Endothelial cell of umbilical vein (primary cell): ENCODE measurements around the gene CNKSR2. TPM values are rescaled to one million over a fixed set of nuclear protein-coding genes. Genes with fewer than 3 reads are reported as not detected.

Experiments
- BruUV-seq: library from RNA; stranded (reverse); fragments of 400-500 nt; replicated peaks from 2 replicates; lab custom pipeline; 2021; lab: Mats Ljungman, UMichigan
- CTCF ChIA-PET: fragments of 300-600, 350-600 bp; sonication (Branson Sonifier 250); formaldehyde crosslinking; loops from one replicate; lab custom pipeline; 2021; ENCODE audit warnings: antibody characterized with exemption, inconsistent platforms; lab: Charles Lee
- POLR2A ChIA-PET: fragments of 300-600, 350-600 bp; sonication (Branson Sonifier 250); formaldehyde crosslinking; loops from one replicate; lab custom pipeline; 2021; ENCODE audit warnings: antibody characterized with exemption, inconsistent platforms; lab: Charles Lee
- DNase-seq: peaks from one replicate; pipeline ENCODE4 v3.0.0-alpha.2; 2011; ENCODE audit warnings: low read depth, low spot score
- FAIRE-seq: peaks from 2 replicates; lab custom pipeline; 2011; peaks lifted over from hg19 to GRCh38; lab: Jason Lieb, UNC
- H2AFZ ChIP-seq: 2 replicates; pipeline ENCODE4 v1.6.0; 2012; ENCODE audit warnings: low read depth, low read length, control low read depth, inconsistent platforms
- H3K27ac ChIP-seq: 2 replicates; pipeline ENCODE4 v1.5.1; 2011; ENCODE audit warnings: low read depth, mild to moderate bottlenecking, control low read depth, low read length, moderate library complexity; ENCODE audit not compliant: insufficient read depth
- H3K27me3 ChIP-seq, 2 experiments: 2 replicates each; pipeline versions ENCODE4 v1.6.0 to v1.6.1; 2011; ENCODE audit warnings: low read length in 2 of 2, mixed read lengths in 1 of 2; ENCODE audit not compliant: control insufficient read depth in 2 of 2, insufficient read depth in 2 of 2
- H3K36me3 ChIP-seq, 2 experiments: 2 replicates in 1 of 2; 3 replicates in 1 of 2; pipeline ENCODE4 v1.5.1; 2011; ENCODE audit warnings: low read length in 2 of 2, mild to moderate bottlenecking in 1 of 2, moderate library complexity in 1 of 2; ENCODE audit not compliant: control insufficient read depth in 2 of 2, insufficient read depth in 2 of 2; ENCODE audit errors: extremely low read depth in 1 of 2
- H3K4me1 ChIP-seq: 3 replicates; pipeline ENCODE4 v1.5.1; 2011; ENCODE audit warnings: mild to moderate bottlenecking, low read length; ENCODE audit not compliant: control insufficient read depth, insufficient read depth; ENCODE audit errors: extremely low read depth
- H3K4me2 ChIP-seq: 2 replicates; pipeline ENCODE4 v1.6.1; 2011; ENCODE audit warnings: low read length, control low read depth, mixed read lengths; ENCODE audit not compliant: insufficient read depth
- H3K4me3 ChIP-seq, 3 experiments: fragments of 200-600 bp in 1 of 3; sonication (generic), shearing (Covaris generic) in 1 of 3; replicated peaks in 1 of 3; 2 replicates each; pipeline ENCODE4 v1.5.1; 2011 to 2016; ENCODE audit warnings: control low read depth in 3 of 3, low read length in 3 of 3, mild to moderate bottlenecking in 2 of 3, inconsistent platforms in 1 of 3, low read depth in 1 of 3, moderate library complexity in 1 of 3; ENCODE audit not compliant: insufficient read depth in 1 of 3
- H3K79me2 ChIP-seq: 2 replicates; pipeline ENCODE4 v1.6.0; 2012; ENCODE audit warnings: low read length, inconsistent platforms; ENCODE audit not compliant: control insufficient read depth, insufficient read depth
- H3K9ac ChIP-seq: replicated peaks from 2 replicates; pipeline ENCODE3; 2011; ENCODE audit warnings: low read length, control low read depth; ENCODE audit not compliant: insufficient read depth; ENCODE audit errors: extremely low read depth
- H3K9me1 ChIP-seq: replicated peaks from 3 replicates; pipeline ENCODE4 v1.6.0; 2011; ENCODE audit warnings: mild to moderate bottlenecking, low read length; ENCODE audit not compliant: control insufficient read depth, insufficient read depth; ENCODE audit errors: extremely low read depth
- H3K9me3 ChIP-seq: replicated peaks from 2 replicates; pipeline ENCODE4 v1.5.1; 2012; ENCODE audit warnings: low read length, inconsistent platforms; ENCODE audit not compliant: control insufficient read depth, insufficient read depth
- H4K20me1 ChIP-seq: replicated peaks from 2 replicates; pipeline ENCODE3; 2011; ENCODE audit warnings: mild to moderate bottlenecking, low read length; ENCODE audit not compliant: control insufficient read depth, insufficient read depth; ENCODE audit errors: extremely low read depth
- CTCF ChIP-seq, 2 donors: IDR thresholded peaks; 1 replicate in 1 of 2; 2 replicates in 1 of 2; pipeline ENCODE4 v1.5.1; 2011; ENCODE audit warnings: low read length in 2 of 2, mild to moderate bottlenecking in 2 of 2, moderate library complexity in 2 of 2, control low read depth in 1 of 2, inconsistent platforms in 1 of 2, low read depth in 1 of 2; ENCODE audit not compliant: insufficient read depth in 1 of 2; ENCODE audit errors: extremely low read depth in 1 of 2
- EZH2 ChIP-seq: IDR thresholded peaks from 2 replicates; pipeline ENCODE4 v1.6.1; 2012; ENCODE audit warnings: borderline replicate concordance, low read depth, mild to moderate bottlenecking, moderate library complexity, low read length, inconsistent platforms; ENCODE audit not compliant: severe bottlenecking
- FOS ChIP-seq: IDR thresholded peaks from 2 replicates; pipeline ENCODE4 v1.6.1; 2011; ENCODE audit warnings: mild to moderate bottlenecking, low read length, moderate library complexity, borderline replicate concordance; ENCODE audit not compliant: insufficient read depth
- GATA2 ChIP-seq: IDR thresholded peaks from 2 replicates; pipeline ENCODE4 v1.7.0; 2011; ENCODE audit warnings: low read depth, mild to moderate bottlenecking, moderate library complexity, mixed read lengths, low read length; ENCODE audit not compliant: insufficient read length, insufficient read depth
- JUN ChIP-seq: IDR thresholded peaks from 2 replicates; pipeline ENCODE4 v1.6.1; 2011; ENCODE audit warnings: borderline replicate concordance, low read depth; ENCODE audit not compliant: insufficient read length, insufficient read depth
- MAX ChIP-seq: IDR thresholded peaks from 2 replicates; pipeline ENCODE4 v1.6.1; 2011; ENCODE audit not compliant: insufficient read depth, insufficient read length
- MYC ChIP-seq: IDR thresholded peaks from one replicate; pipeline ENCODE4 v1.6.1; 2011; ENCODE audit warnings: mild to moderate bottlenecking, low read depth, low read length
- POLR2A ChIP-seq: IDR thresholded peaks from 2 replicates; pipeline ENCODE4 v1.6.1; 2012; ENCODE audit warnings: low read depth, mild to moderate bottlenecking, control low read depth, low read length
- POLR2AphosphoS5 ChIP-seq: IDR thresholded peaks from 2 replicates; pipeline ENCODE4 v1.6.1; 2012; ENCODE audit warnings: low read depth, mild to moderate bottlenecking, control low read depth, low read length, moderate library complexity; ENCODE audit not compliant: insufficient read depth
- dilution Hi-C: fragments of 300-500 bp; cut with MboI; formaldehyde crosslinking; loops from one replicate; pipeline ENCODE4 v1.15.0; 2019; ENCODE audit warnings: low sequenced_read_pairs; ENCODE audit not compliant: extremely low pct_ligation_motif_present
- intact Hi-C: fragments of 100-400 bp; cut with micrococcal nuclease; formaldehyde crosslinking; loops from one replicate; pipeline ENCODE4 v1.10.0; 2022
- polyA plus RNA-seq, 4 experiments: library from polyadenylated mRNA; depleted of rRNA in 3 of 4; stranded (reverse) in 3 of 4; unstranded in 1 of 4; fragments of >200 nt; gene quantifications; 2 replicates each; pipeline versions ENCODE4 v1.2.1 to v1.2.3, GENCODE V29; 2011 to 2012; ENCODE audit warnings: missing spikeins in 1 of 4
- total RNA-seq: library from RNA; stranded (reverse); gene quantifications from 2 replicates; pipeline ENCODE4 v1.2.3, GENCODE V29; 2021

CNKSR2 gene
- total and polyA plus RNA-seq, 2 donors (not counting 3 experiments of a cell fraction or from before 2014, with no cell fraction given) = 0.13 TPM; not detected in 1

DNA sequence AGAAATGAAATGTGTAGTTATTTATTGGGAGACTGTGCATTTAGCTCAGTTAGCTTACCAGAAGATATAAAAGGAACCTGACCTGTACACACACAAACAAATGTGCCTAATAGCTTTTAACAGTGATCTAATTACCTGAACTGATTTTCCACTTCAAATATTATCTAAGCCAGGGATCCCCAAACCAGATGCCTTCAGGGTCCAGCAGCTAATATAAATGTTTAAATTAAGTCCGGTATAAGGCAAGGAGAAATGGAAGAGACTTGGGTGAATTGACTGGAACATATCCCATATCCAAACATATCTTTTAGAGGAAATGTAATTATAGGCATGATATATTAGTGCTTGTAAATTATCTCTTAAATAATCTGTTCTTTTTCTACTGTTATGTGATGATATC, 66.7 kb downstream of the CNKSR2 start:
- no peak overlapping the region for H2AFZ ChIP-seq
- dilution Hi-C loops (no loop called here), intact Hi-C loops (no loop called here)
- H3K27me3 ChIP-seq = no peaks in the 10 kb centered on the region
- ChIA-PET CTCF (no interaction called here), POLR2A (no interaction called here)
- no peak for FAIRE-seq
- H3K4me1 ChIP-seq = no peaks in the 10 kb centered on the region
- TF ChIP-seq CTCF (IDR thresholded peaks at IDR 0.05; ENCODE audit: extremely low read depth in 1 of 2, insufficient read depth in 1 of 2, low read depth in 1 of 2, low read length in 2 of 2) = no peak
- no peak overlapping the region for H3K9ac ChIP-seq
- H3K9me3 ChIP-seq = no peaks in the 10 kb centered on the region
- no peak for DNase-seq
- H3K79me2 ChIP-seq = no peaks in the 10 kb centered on the region
- no peak overlapping the region for H3K4me3 ChIP-seq
- H3K27ac ChIP-seq = no peak overlapping the region
- no peaks in the 10 kb centered on the region for H4K20me1 ChIP-seq
- no peaks in the 10 kb centered on the region for H3K36me3 ChIP-seq
- H3K9me1 ChIP-seq = no peaks in the 10 kb centered on the region
- no TSS peak for BruUV-seq
- no peak overlapping the region for H3K4me2 ChIP-seq

- intact Hi-C loops = no loop called here
- Histone ChIP-seq H3K27ac (no peak overlapping the region), H3K36me3 (no peaks in the 10 kb centered on the region), H3K79me2 (no peaks in the 10 kb centered on the region), H3K9ac (no peak overlapping the region), H3K9me3 (no peaks in the 10 kb centered on the region), H3K4me3 (no peak overlapping the region), H3K9me1 (no peaks in the 10 kb centered on the region), H3K4me2 (no peak overlapping the region), H3K27me3 (no peaks in the 10 kb centered on the region), H3K4me1 (no peaks in the 10 kb centered on the region), H4K20me1 (no peaks in the 10 kb centered on the region), H2AFZ (no peak overlapping the region)
- TF ChIP-seq POLR2A (no peak), GATA2 (no peak), MYC (no peak), EZH2 (no peak), JUN (no peak), CTCF (IDR thresholded peaks at IDR 0.05; ENCODE audit: extremely low read depth in 1 of 2, insufficient read depth in 1 of 2, low read depth in 1 of 2, low read length in 2 of 2) (no peak), MAX (no peak), POLR2AphosphoS5 (no peak), FOS (no peak)
- no peak for FAIRE-seq
- dilution Hi-C loops = no loop called here
- BruUV-seq = no TSS peak
- no peak for DNase-seq
- ChIA-PET CTCF (no interaction called here), POLR2A (no interaction called here)
Observed at GRCh38 chrX:21457718-21458117, 83.5 kb downstream of the CNKSR2 start.
